SK-N-SH (cell line): ENCODE measurements around the gene TBXA2R. TPM values are rescaled to one million over a fixed set of nuclear protein-coding genes. Genes with fewer than 3 reads are reported as not detected.

Experiments used
- CTCF ChIA-PET: fragments of 300-600, 350-600 bp; formaldehyde crosslinking; extraction: SDS; loops from one replicate; lab custom pipeline; 2021; lab: Yijun Ruan, JAX
- POLR2A ChIA-PET: fragments of 350-600 bp; sonication (Branson Sonifier 250); formaldehyde crosslinking; extraction: SDS; loops from one replicate; lab custom pipeline; 2020; ENCODE audit warnings: antibody characterized with exemption, inconsistent platforms; lab: Yijun Ruan, JAX
- DNase-seq: peaks from one replicate; pipeline ENCODE4 v3.0.0; 2012
- H2AFZ ChIP-seq: fragments of 200-600 bp; sonication (generic); 2 replicates; pipeline ENCODE4 v1.8.1; 2016; ENCODE audit warnings: antibody characterized with exemption, mild to moderate bottlenecking, low read depth
- H3F3A ChIP-seq: fragments of 200-600 bp; sonication (generic); replicated peaks from 2 replicates; pipeline ENCODE3; 2016; ENCODE audit warnings: antibody characterized with exemption, mild to moderate bottlenecking; ENCODE audit not compliant: insufficient read depth
- H3K27ac ChIP-seq, 2 experiments: fragments of 200-500 bp in 1 of 2; fragments of 200-600 bp in 1 of 2; sonication (Bioruptor generic) in 1 of 2; sonication (generic), shearing (Covaris generic) in 1 of 2; 2 replicates each; pipeline versions ENCODE4 v1.5.1 to v1.6.1; 2014 to 2016; ENCODE audit warnings: low read depth in 2 of 2, inconsistent platforms in 1 of 2, low read length in 1 of 2, mild to moderate bottlenecking in 1 of 2, mixed read lengths in 1 of 2
- H3K27me3 ChIP-seq: fragments of 200-600 bp; sonication (generic), shearing (Covaris generic); 2 replicates; pipeline ENCODE4 v1.6.1; 2016; ENCODE audit warnings: mixed run types; ENCODE audit not compliant: insufficient read depth
- H3K36me3 ChIP-seq, 2 experiments: fragments of 200-500 bp in 1 of 2; fragments of 200-600 bp in 1 of 2; sonication (Bioruptor generic) in 1 of 2; sonication (generic) in 1 of 2; replicated peaks in 1 of 2; 2 replicates each; pipeline versions ENCODE3 to v1.5.1; 2014 to 2016; ENCODE audit warnings: low read length in 1 of 2, mild to moderate bottlenecking in 1 of 2; ENCODE audit not compliant: insufficient read depth in 2 of 2, control insufficient read depth in 1 of 2
- H3K4me1 ChIP-seq, 2 experiments: fragments of 200-500 bp in 1 of 2; fragments of 200-600 bp in 1 of 2; sonication (Bioruptor generic) in 1 of 2; sonication (generic), shearing (Covaris generic) in 1 of 2; 2 replicates each; pipeline versions ENCODE4 v1.5.1 to v1.6.1; 2014 to 2016; ENCODE audit warnings: low read depth in 1 of 2, low read length in 1 of 2, mixed run types in 1 of 2; ENCODE audit not compliant: insufficient read depth in 2 of 2, control insufficient read depth in 1 of 2
- H3K4me2 ChIP-seq: fragments of 200-600 bp; sonication (generic), shearing (Covaris generic); 2 replicates; pipeline ENCODE4 v1.6.1; 2017; ENCODE audit warnings: mixed run types
- H3K4me3 ChIP-seq, 2 experiments: fragments of 200-500 bp in 1 of 2; fragments of 200-600 bp in 1 of 2; sonication (Bioruptor generic) in 1 of 2; sonication (generic), shearing (Covaris generic) in 1 of 2; 2 replicates each; pipeline versions ENCODE4 v1.5.1 to v1.8.1; 2014 to 2016; ENCODE audit warnings: low read depth in 2 of 2, inconsistent platforms in 1 of 2, low read length in 1 of 2, mild to moderate bottlenecking in 1 of 2, mixed read lengths in 1 of 2, moderate library complexity in 1 of 2
- H3K79me2 ChIP-seq: fragments of 200-600 bp; sonication (generic); 2 replicates; pipeline ENCODE4 v1.8.1; 2017; ENCODE audit warnings: mild to moderate bottlenecking; ENCODE audit not compliant: insufficient read depth
- H3K9ac ChIP-seq: fragments of 200-600 bp; sonication (generic); 2 replicates; pipeline ENCODE4 v1.6.1; 2017; ENCODE audit warnings: mixed run types
- H3K9me2 ChIP-seq: fragments of 200-600 bp; sonication (generic); 2 replicates; pipeline ENCODE4 v1.6.1; 2017; ENCODE audit warnings: mixed run types
- H3K9me3 ChIP-seq: fragments of 200-600 bp; sonication (generic); 2 replicates; pipeline ENCODE4 v1.6.1; 2017; ENCODE audit warnings: mixed run types, mild to moderate bottlenecking, moderate library complexity
- H4K20me1 ChIP-seq: fragments of 200-600 bp; sonication (generic); 2 replicates; pipeline ENCODE4 v1.6.1; 2017; ENCODE audit warnings: mild to moderate bottlenecking, mixed run types; ENCODE audit not compliant: insufficient read depth
- CHD2 ChIP-seq: fragments of 150-350 bp; IDR thresholded peaks from 2 replicates; pipeline ENCODE4 v1.6.1; 2018; ENCODE audit warnings: low read length; ENCODE audit not compliant: partially characterized antibody
- ELF1 ChIP-seq: IDR thresholded peaks from 2 replicates; pipeline ENCODE4 v1.4.0; 2012
- EP300 ChIP-seq, 2 experiments: IDR thresholded peaks; 2 replicates each; pipeline versions ENCODE4 v1.4.0 to v1.6.1; 2012; ENCODE audit warnings: borderline replicate concordance in 1 of 2, low read depth in 1 of 2, low read length in 1 of 2
- EZH2phosphoT487 ChIP-seq: fragments of 200-600 bp; sonication (generic); IDR thresholded peaks from 2 replicates; pipeline ENCODE4 v1.6.1; 2017; ENCODE audit warnings: low read depth, mixed run types, mild to moderate bottlenecking, antibody characterized with exemption, moderate library complexity, borderline replicate concordance
- GABPA ChIP-seq: IDR thresholded peaks from 2 replicates; pipeline ENCODE4 v1.4.0; 2012; ENCODE audit warnings: low read depth, mild to moderate bottlenecking
- GATA2 ChIP-seq: sonication (generic); formaldehyde crosslinking; IDR thresholded peaks from 2 replicates; pipeline ENCODE4 v1.5.0; 2020; ENCODE audit warnings: mild to moderate bottlenecking, missing genetic modification reagents
- JUND ChIP-seq: IDR thresholded peaks from 2 replicates; pipeline ENCODE4 v1.4.0; 2012
- MXI1 ChIP-seq: IDR thresholded peaks from 2 replicates; pipeline ENCODE4 v1.6.1; 2012; ENCODE audit warnings: mild to moderate bottlenecking, low read depth, low read length, improper control_type of control experiment
- NFIC ChIP-seq: IDR thresholded peaks from 2 replicates; pipeline ENCODE4 v1.4.0; 2012; ENCODE audit warnings: borderline replicate concordance
- NRF1 ChIP-seq: IDR thresholded peaks from 2 replicates; pipeline ENCODE4 v1.6.1; 2012; ENCODE audit warnings: low read depth, mild to moderate bottlenecking, low read length
- RAD21 ChIP-seq: IDR thresholded peaks from 2 replicates; pipeline ENCODE4 v1.6.1; 2012; ENCODE audit warnings: mild to moderate bottlenecking, low read length
- RCOR1 ChIP-seq: fragments of 150-350 bp; IDR thresholded peaks from 2 replicates; pipeline ENCODE4 v1.6.1; 2017; ENCODE audit warnings: antibody characterized with exemption, low read length
- RFX5 ChIP-seq: IDR thresholded peaks from 2 replicates; pipeline ENCODE4 v1.6.1; 2012; ENCODE audit warnings: mild to moderate bottlenecking, improper control_type of control experiment, low read length
- SIN3A ChIP-seq: IDR thresholded peaks from 2 replicates; pipeline ENCODE4 v1.6.1; 2012; ENCODE audit warnings: low read depth, mild to moderate bottlenecking, low read length, moderate library complexity, borderline replicate concordance
- TAF1 ChIP-seq: IDR thresholded peaks from 2 replicates; pipeline ENCODE4 v1.6.1; 2012; ENCODE audit warnings: low read depth, mild to moderate bottlenecking, low read length, moderate library complexity, borderline replicate concordance
- TEAD4 ChIP-seq: IDR thresholded peaks from 2 replicates; pipeline ENCODE4 v1.4.0; 2012; ENCODE audit warnings: mild to moderate bottlenecking, borderline replicate concordance; ENCODE audit not compliant: insufficient read depth
- YY1 ChIP-seq: IDR thresholded peaks from 2 replicates; pipeline ENCODE4 v1.4.0; 2012; ENCODE audit warnings: low read depth, mild to moderate bottlenecking
- WGBS: methylation state at CpG from one replicate; pipeline ENCODE4 v1.1.6; 2017; ENCODE audit warnings: low lambda C conversion rate; 5-methylcytosine and 5-hydroxymethylcytosine counted together
- polyA plus RNA-seq, 3 experiments: library from polyadenylated mRNA; depleted of rRNA; stranded (reverse); fragments of >200 nt; gene quantifications; 2 replicates each; pipeline ENCODE4 v1.2.3, GENCODE V29; 2012
- TF ChIP-seq, protein P1 (sequence below): IDR thresholded peaks from 2 replicates; pipeline ENCODE4; 2012
- TF ChIP-seq, protein P2 (sequence below): fragments of 150-350 bp; IDR thresholded peaks from 2 replicates; pipeline ENCODE4 v1.6.1; 2016; ENCODE audit warnings: mild to moderate bottlenecking, low read depth, low read length
- TF ChIP-seq, protein P3 (sequence below): IDR thresholded peaks from 2 replicates; pipeline ENCODE4 v1.6.1; 2012; ENCODE audit warnings: mild to moderate bottlenecking, low read depth, low read length, moderate library complexity

TBXA2R gene
- polyA plus RNA-seq, 1 of the 3 experiments (the other 2 are of a cell fraction) = 0.92 TPM

DNA sequence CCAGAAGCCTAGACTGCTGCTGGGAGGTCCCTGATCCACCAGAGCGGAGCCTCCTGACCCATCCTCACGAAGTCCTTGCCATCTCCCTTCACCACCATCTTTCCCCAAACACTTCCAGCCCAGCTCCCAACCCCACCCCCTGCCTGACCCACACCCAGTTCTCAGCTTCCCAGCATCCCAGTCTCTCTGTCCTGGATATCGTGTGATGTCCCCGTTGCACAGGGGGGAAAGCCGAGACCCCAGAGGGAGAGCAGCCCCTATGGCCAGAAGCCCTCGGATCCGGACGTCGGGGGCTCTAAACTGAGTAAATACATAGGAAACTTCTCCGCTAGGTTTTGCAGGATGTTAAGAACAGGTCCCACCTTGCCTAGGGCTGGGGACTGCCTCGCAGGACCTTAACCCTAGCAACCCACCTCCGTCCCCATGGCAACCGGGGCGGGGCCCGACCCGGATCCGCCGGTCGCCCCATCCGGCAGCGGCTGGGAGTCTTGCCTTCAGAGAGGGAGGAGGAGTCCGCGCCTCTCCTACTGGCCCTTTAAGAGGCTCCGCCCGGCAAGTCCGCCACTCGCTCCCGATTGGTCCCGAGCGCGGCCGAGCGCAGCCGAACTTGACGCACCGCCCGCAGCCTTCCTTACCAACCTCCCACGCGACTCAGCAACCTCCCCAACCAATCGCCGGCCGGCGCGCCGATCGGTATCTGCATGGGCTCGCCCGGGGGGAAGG is 34.4 kb downstream of the TBXA2R start:
- Histone ChIP-seq H3K79me2 (peaks cover 9% of the 10 kb centered on the region), H3K9ac (peak overlapping the region; percentile 70), H3K27me3 (no peaks in the 10 kb centered on the region), H4K20me1 (peaks cover 4% of the 10 kb centered on the region; the same call in 1 of the 2 replicates), H3F3A (peaks cover 13% of the 10 kb centered on the region), H3K9me3 (no peaks in the 10 kb centered on the region), H3K9me2 (no peaks in the 10 kb centered on the region), H2AFZ (peak overlapping the region; percentile 99), H3K36me3 (peaks cover 6 to 10% of the 10 kb centered on the region in 2 experiments), H3K4me1 (peaks cover 0 to 5% of the 10 kb centered on the region in 2 experiments; a peak in 1 of 4 replicates), H3K4me3 (peak overlapping the region; percentile 59 to 74), H3K4me2 (peak overlapping the region; percentile 93), H3K27ac (peak overlapping the region; percentile 48 to 72; a peak in 2 of 4 replicates)
- CTCF ChIA-PET = interaction anchor here (1.0 kb wide), 1 partner anchor 27 kb away, joined by 3 read pairs; no protein-coding TSS in a partner anchor
- POLR2A ChIA-PET = interaction anchor here (0.7 kb wide), 1 partner anchor 116 kb away, joined by 3 read pairs; no protein-coding TSS in a partner anchor
- TF ChIP-seq NFIC (no peak), TAF1 (no peak), GATA2 (peak; percentile 89), EP300 (IDR thresholded peaks at IDR 0.05; ENCODE audit: borderline replicate concordance in 1 of 2, low read depth in 1 of 2, low read length in 1 of 2) (peak in 1 of 2 experiments; percentile 18; a peak in 1 of 4 replicates), RFX5 (peak; percentile 84), RAD21 (no peak), ELF1 (0 out of 2 replicates have a peak, but pooled peaks have one; percentile 13), NRF1 (0 out of 2 replicates have a peak, but pooled peaks have one; percentile 30), GABPA (peak; percentile 61), CHD2 (peak; percentile 66), MXI1 (peak; percentile 79)
- TF ChIP-seq, protein P1, sequence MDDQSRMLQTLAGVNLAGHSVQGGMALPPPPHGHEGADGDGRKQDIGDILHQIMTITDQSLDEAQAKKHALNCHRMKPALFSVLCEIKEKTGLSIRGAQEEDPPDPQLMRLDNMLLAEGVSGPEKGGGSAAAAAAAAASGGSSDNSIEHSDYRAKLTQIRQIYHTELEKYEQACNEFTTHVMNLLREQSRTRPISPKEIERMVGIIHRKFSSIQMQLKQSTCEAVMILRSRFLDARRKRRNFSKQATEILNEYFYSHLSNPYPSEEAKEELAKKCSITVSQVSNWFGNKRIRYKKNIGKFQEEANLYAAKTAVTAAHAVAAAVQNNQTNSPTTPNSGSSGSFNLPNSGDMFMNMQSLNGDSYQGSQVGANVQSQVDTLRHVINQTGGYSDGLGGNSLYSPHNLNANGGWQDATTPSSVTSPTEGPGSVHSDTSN = peak; percentile 59
- DNase-seq = peak; percentile 94
- WGBS = 5% methylated on average over 38 of the region's 48 CpGs

DNA sequence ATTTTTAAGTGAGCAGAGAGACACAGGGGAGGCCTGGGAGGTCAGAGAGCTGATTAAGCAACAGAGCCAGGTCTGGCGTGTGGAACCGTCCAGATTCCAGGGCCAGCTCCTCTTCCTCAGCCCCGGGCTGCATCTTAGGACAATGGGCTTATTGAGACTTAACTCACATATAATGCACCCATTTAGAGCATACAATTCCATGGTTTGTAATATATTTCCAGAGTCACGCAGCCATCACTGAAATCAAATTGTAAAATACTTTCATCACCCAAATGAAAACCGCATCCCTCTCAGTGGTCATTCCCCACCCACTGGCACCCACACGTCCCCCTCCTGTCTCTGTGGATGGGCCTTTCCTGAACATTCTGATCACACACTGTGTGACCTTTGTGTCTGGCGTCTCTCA is 36.1 kb downstream of the TBXA2R start:
- CTCF ChIA-PET = interaction anchor here (1.5 kb wide), 1 partner anchor 12 kb away, joined by 5 read pairs; no protein-coding TSS in a partner anchor
- WGBS = 92% methylated on average over 7 of the region's 7 CpGs
- no peak for DNase-seq
- TF ChIP-seq EZH2phosphoT487 = no peak
- TF ChIP-seq, protein P2, sequence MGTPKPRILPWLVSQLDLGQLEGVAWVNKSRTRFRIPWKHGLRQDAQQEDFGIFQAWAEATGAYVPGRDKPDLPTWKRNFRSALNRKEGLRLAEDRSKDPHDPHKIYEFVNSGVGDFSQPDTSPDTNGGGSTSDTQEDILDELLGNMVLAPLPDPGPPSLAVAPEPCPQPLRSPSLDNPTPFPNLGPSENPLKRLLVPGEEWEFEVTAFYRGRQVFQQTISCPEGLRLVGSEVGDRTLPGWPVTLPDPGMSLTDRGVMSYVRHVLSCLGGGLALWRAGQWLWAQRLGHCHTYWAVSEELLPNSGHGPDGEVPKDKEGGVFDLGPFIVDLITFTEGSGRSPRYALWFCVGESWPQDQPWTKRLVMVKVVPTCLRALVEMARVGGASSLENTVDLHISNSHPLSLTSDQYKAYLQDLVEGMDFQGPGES = no peak
- TF ChIP-seq, protein P3, sequence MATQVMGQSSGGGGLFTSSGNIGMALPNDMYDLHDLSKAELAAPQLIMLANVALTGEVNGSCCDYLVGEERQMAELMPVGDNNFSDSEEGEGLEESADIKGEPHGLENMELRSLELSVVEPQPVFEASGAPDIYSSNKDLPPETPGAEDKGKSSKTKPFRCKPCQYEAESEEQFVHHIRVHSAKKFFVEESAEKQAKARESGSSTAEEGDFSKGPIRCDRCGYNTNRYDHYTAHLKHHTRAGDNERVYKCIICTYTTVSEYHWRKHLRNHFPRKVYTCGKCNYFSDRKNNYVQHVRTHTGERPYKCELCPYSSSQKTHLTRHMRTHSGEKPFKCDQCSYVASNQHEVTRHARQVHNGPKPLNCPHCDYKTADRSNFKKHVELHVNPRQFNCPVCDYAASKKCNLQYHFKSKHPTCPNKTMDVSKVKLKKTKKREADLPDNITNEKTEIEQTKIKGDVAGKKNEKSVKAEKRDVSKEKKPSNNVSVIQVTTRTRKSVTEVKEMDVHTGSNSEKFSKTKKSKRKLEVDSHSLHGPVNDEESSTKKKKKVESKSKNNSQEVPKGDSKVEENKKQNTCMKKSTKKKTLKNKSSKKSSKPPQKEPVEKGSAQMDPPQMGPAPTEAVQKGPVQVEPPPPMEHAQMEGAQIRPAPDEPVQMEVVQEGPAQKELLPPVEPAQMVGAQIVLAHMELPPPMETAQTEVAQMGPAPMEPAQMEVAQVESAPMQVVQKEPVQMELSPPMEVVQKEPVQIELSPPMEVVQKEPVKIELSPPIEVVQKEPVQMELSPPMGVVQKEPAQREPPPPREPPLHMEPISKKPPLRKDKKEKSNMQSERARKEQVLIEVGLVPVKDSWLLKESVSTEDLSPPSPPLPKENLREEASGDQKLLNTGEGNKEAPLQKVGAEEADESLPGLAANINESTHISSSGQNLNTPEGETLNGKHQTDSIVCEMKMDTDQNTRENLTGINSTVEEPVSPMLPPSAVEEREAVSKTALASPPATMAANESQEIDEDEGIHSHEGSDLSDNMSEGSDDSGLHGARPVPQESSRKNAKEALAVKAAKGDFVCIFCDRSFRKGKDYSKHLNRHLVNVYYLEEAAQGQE = no peak
- TF ChIP-seq TEAD4 = no peak
- TF ChIP-seq MXI1 = no peak
- no peak for TF ChIP-seq RCOR1
- no peak for TF ChIP-seq NFIC
- TF ChIP-seq YY1 = no peak
- no peak for TF ChIP-seq JUND
- no peak for TF ChIP-seq SIN3A
- no peak for TF ChIP-seq RFX5

More for the DNA sequence above, 36.1 kb downstream of the TBXA2R start:
- no peaks in the 10 kb centered on the region for H3K27me3 ChIP-seq
- no peak overlapping the region for H3K4me3 ChIP-seq
- no peaks in the 10 kb centered on the region for H3K9me3 ChIP-seq
- H4K20me1 ChIP-seq = peaks cover 4% of the 10 kb centered on the region; the same call in 1 of the 2 replicates
- no peak overlapping the region for H2AFZ ChIP-seq
- peaks cover 0 to 5% of the 10 kb centered on the region in 2 experiments; a peak in 1 of 4 replicates for H3K4me1 ChIP-seq
- peaks cover 10% of the 10 kb centered on the region for H3F3A ChIP-seq
- H3K36me3 ChIP-seq = peaks cover 4 to 6% of the 10 kb centered on the region in 2 experiments
- H3K27ac ChIP-seq = no peak overlapping the region
- H3K9ac ChIP-seq = no peak overlapping the region
- POLR2A ChIA-PET = no interaction called here
- H3K79me2 ChIP-seq = peaks cover 9% of the 10 kb centered on the region
- H3K4me2 ChIP-seq = no peak overlapping the region
- no peaks in the 10 kb centered on the region for H3K9me2 ChIP-seq
